Measurements from ENCODE around the gene LYSMD2.

Gene LYSMD2

GRCh38 chr15:51751697-51752683, 14.5 kb upstream of the LYSMD2 start:
- DNase-seq, result peak; percentile 33 to 35

GRCh38 chr15:51750792-51751696, 13.6 kb upstream of the LYSMD2 start, which contains the start of gene TMOD2:
Gene TMOD2 (plus strand): TSS chr15:51751597. CDS start chr15:51766442, 14,845 bp downstream.
- DNase-seq, result peak; percentile 54 to 63

GRCh38 chr15:51750186-51750585, 12.7 kb upstream of the LYSMD2 start:
- no peak for DNase-seq

- DNase-seq, result no peak
These were observed 11.9 kb upstream of the LYSMD2 start for GRCh38 chr15:51749307-51749706.

GRCh38 chr15:51739061-51739712, 1.7 kb upstream of the LYSMD2 start:
- DNase-seq, result no peak

- no peak for DNase-seq
These were observed 1.1 kb upstream of the LYSMD2 start for GRCh38 chr15:51738553-51738952.

- peak; percentile 57 to 66 for DNase-seq
These were observed 519 bp downstream of the LYSMD2 start for GRCh38 chr15:51736751-51737521.

- DNase-seq, result peak; percentile 21 to 40
These were observed 1.4 kb downstream of the LYSMD2 start for GRCh38 chr15:51736069-51736468.

GRCh38 chr15:51735228-51736010, 2.0 kb downstream of the LYSMD2 start:
- DNase-seq, result peak in 1 of 2 experiments; percentile 24

GRCh38 chr15:51732646-51733045, 4.8 kb downstream of the LYSMD2 start:
- no peak for DNase-seq

GRCh38 chr15:51731549-51732267, 5.7 kb downstream of the LYSMD2 start:
- peak in 1 of 2 experiments; percentile 32 for DNase-seq

GRCh38 chr15:51727141-51727897, 10.1 kb downstream of the LYSMD2 start:
- DNase-seq, result peak in 1 of 2 experiments; percentile 9

GRCh38 chr15:51726302-51727073, 11.0 kb downstream of the LYSMD2 start:
- DNase-seq, result peak; percentile 29 to 54

GRCh38 chr15:51724673-51725072, 12.8 kb downstream of the LYSMD2 start:
- DNase-seq, result no peak

- DNase-seq, result no peak
These were observed 13.3 kb downstream of the LYSMD2 start for GRCh38 chr15:51724199-51724598.

- DNase-seq, result no peak
These were observed 16.1 kb downstream of the LYSMD2 start for GRCh38 chr15:51721199-51721960.

GRCh38 chr15:51720201-51720995, 17.1 kb downstream of the LYSMD2 start:
- no peak for DNase-seq

Data from activated CD4-positive, alpha-beta T cell treated with anti-CD3 and anti-CD28 coated beads, Interleukin-2, amount 50 U/mL, for 48 hours (primary cell).